ENCODE results near the gene CLCNKA.

GRCh38 chr1:16070640-16071355 is 49.0 kb downstream of the CLCNKA start:
- TF ChIP-seq IRF2 (CRISPR knock-in tag; IDR thresholded peaks at IDR 0.05; ENCODE audit: borderline replicate concordance, low read depth): no peak
- no peak for TF ChIP-seq TEAD4 (CRISPR knock-in tag; IDR thresholded peaks at IDR 0.05)
- TF ChIP-seq TCF7 (CRISPR knock-in tag; IDR thresholded peaks at IDR 0.05; ENCODE audit: low read depth): no peak
- no peak for TF ChIP-seq CTCF (IDR thresholded peaks at IDR 0.05)
- no peak for TF ChIP-seq ESRRA (CRISPR knock-in tag; IDR thresholded peaks at IDR 0.05; ENCODE audit: borderline replicate concordance)
- no peak for TF ChIP-seq USF2 (CRISPR knock-in tag; IDR thresholded peaks at IDR 0.05)
- TF ChIP-seq SP1 (CRISPR knock-in tag; conservative IDR thresholded peaks at IDR 0.05): no peak
